NCI-H82 (cell line): Measurements from ENCODE around the gene TRIO.
"Not testable (repeated sequence)": the region's sequence is repeated elsewhere in the genome, so short reads cannot be mapped to it uniquely, and the experiment has no call there.

Source experiments
- DNase-seq: peaks from one replicate; lab custom pipeline; 2025; lab: John Stamatoyannopoulos, UW

The TRIO gene

DNA sequence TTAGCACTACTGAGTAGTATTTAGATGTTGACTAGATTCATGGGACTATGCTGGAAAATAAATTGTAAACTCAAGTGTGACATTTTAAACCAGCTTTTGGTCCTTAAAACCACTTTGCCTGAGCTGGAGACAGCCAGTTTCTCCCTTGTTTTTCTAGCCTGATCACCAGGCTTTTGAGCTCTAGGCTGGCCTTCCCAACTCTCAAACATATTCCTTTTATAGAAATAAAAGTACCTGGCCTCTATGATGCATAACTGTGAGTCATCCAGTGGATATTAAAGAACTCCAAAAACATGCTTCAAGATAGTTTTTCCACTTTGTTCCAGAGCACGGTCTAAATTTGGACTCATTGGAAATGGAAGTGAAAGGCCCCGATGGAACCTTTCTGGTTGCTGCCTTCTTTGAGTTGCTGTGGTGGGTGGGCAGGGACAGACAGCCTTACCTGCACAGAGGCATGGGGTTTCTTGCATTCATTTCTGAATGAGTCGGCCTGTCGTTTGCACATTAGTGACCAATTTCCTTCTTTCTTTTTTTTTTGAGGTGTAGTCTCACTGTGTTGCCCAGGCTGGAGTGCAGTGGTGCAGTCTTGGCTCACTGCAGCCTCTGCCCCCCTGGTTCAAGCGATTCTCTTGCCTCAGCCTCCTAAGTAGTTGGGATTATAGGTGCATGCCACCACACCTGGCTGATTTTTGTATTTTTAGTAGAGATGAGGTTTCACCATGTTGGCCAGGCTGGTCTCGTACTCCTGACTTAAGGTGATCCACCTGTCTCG is 43.1 kb downstream of the TRIO start:
- DNase-seq, result no peak

DNA sequence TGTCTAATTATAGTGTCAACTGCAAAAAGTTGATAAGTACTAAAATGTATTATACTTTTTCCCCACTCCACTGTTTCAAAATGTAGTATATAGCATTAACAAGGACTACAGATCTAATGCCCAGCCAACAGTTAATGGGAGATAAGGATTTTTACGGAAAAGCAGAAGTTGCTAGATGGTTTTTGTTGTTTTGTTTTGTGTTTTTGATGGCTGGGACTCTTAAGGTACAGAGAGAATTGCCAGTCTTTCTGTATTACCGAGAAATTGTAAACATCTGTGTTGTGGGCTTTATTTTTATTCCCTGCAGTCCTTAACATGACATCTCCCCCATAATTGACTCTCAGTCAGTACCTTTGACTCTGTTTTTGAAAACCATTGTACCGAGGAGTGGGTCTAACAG is 44.0 kb downstream of the TRIO start:
- DNase-seq, result no peak

DNA sequence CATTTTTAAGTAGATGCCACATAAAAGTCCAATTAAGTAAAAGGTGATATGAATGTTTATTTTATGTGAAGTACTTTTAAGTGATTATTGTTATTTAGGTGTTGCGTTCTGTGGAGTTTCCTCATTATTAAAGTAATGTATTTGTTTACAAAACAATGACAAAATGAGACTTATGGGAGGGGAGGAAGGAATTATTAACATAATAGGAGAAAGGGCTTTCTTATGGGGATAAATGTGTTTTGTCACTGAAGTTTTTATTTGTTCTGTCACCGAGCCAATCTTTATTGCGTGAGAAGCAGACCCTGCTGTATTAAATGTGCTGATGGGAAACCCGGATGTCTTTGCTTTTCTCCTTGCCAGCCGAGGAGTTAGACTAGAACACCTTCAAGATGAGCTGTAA is 44.5 kb downstream of the TRIO start:
- DNase-seq, result no peak

DNA sequence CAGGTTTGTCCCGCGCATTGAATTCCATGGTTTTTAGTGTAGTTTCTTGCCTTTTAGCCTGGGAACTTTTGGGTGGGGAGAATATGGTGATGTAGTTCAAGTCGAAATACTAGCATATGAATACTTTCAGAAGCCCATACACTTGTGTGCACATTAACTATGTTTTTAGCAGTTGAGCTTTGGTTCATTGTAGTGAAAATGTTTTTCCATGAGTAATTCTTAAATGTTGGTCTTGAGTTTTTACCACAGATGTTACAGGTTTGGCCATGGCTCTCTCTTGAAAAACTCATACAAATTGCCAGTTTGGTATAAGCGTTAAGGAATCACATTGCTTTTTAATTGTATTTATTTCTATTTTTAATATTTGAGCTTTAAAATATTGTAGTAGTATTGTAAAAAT is 45.6 kb downstream of the TRIO start:
- no peak for DNase-seq

DNA sequence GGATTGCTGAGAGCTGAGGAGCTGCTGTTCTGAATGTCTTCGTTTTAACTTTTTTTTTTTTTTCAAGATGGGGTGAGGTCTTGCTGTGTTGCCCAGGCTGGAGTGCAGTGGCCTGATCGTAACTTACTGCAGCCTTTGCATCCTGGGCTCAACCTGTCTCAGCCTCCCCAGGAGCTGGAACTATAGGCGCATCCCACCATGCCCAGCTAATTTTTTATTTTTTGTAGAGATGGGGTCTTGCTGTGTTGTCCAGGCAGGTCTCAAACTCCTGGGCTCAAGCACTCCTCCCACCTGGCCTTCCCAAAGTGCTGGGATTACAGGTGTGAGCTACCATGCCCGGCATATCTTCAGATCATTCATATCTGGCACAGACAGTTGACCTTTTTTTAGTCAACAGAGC is 46.5 kb downstream of the TRIO start:
- no peak for DNase-seq

DNA sequence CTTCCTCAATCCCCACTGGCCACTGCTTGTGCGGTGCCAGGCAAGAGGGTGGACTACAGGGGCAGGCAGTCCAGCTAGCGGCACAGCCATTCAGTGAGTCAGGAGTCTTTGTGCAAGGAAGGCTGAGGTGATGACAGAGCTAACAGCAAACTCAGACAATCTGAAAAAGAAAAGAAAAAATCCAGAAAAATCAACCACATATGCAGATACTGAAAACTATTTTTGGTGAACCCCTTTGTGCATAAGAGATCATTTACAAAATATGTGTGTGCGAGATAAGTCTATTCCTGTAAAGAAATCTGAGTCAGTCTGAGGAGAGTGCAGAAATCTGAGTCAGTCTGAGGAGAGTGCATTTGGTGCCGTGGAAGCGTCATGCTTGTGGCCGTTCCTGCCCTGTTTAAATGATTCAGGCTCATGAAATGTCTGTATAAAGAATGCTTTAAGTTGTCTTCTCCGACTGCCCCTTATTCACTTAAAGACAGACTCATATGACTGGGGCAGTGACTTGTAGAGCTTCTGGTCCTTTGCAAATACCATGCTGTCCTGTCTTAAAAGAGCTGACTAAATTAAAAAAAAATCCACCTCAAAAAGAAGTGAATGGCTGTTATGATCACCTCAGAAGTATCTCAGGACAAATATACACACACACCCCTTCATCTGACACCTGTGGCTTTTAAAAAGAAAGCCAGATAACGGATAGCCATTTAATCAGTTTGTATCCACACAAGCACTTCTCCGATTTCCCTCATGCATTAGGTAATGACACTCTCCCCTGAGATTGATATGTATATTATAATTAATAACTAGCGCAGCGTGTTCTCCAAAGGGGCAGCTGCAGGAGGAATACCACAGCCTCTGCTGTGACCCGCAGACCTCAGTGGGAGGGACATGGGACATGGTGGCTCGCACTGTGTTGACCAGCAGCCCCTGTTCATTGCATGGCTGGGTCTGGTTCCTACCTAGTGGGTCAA is 47.3 kb downstream of the TRIO start:
- no peak for DNase-seq

DNA sequence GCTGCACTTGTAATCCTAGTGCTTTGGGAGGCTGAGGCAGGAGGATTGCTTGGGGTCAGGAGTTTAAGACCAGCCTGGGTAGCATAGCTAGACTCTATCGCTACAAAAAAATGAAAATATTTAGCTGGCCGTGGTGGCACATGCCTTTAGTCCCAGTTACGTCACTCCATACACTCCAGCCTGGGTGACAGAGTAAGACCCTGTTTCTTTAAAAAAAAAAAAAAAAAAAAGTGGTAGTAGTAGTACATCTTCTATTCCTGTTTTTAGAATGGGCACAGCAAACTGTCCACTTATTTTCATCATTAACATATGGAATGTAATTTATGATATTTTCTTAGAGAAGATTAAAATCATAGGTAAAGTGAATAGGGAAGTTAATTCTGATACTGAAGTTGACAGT is 48.2 kb downstream of the TRIO start:
- DNase-seq, result no peak

DNA sequence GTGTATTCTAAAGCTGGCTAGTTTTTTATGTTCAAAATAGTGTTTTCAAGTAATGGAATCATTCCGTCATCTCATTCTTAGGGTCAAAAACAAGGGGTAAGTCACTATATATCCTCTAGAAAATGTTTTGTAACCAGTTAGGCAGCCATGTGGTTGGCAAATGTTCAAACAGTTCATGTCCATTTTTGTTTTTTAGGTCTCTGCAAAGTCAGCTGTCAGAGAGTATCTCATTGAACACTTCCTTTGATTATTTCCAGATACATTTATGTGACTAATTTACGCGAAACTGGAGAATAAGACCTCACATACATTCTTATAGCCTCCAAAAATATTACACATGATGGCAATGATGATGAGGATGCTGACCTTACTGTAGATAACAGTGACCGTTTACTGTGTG is 50.4 kb downstream of the TRIO start:
- no peak for DNase-seq

DNA sequence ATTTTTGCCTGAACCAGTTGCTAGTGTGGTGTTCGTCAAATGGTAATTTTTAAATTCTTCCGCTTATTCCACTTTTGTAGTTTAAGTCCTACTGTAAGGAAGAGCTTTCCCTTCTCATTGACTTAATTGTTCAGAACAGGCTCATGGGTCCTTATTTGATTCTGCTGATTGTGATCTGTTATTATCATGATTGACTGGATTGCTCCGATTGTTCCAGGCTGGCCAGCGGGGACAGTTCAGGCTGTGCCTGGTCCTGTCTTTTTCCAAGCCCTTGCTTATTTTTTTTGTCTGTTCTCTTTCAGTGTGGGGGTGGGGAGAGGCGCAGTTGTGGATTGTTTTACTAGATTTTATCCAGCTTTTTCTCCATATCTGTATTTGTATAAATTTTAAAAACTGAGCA is 52.4 kb downstream of the TRIO start:
- no peak for DNase-seq

DNA sequence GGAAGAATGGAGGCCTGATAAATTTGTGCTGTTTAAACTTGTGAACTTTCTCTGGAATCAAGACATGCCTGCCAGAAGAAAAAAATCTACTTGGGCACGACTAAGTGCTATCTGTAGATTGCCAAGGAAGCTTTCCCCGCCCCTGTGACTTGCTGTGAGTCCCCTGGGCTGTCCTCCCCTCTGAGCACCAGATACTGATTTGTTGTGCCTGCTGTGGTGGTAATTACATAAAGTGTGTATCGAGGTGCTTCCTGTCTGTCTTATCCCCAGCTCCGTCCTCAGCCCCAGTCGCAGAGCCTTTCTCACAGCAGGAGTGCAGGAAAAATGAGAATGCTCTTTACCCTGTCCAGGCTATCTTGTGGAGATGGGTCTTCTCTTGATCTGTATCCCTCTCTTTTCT is 53.9 kb downstream of the TRIO start:
- peak; percentile 6 for DNase-seq

DNA sequence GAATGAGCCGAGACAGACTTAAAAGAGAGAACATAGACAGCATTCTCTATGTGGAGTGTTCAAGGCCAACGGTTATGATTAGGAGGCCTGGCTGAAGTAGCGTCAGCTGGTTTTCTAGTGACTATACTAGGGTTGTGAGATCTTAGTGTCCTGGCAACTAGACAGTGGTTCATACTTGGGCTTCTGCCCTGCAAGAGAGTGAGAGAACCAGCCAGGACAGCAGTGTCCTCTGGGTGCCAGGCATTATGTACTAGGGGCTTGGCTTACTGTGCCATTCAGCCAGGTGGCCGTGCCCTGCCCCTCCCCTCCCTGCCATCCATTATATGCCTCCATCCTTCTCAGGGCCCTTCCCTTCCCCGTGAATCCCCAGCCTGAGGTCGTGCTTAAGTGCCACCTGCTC is 56.8 kb downstream of the TRIO start:
- peak; percentile 11 for DNase-seq

DNA sequence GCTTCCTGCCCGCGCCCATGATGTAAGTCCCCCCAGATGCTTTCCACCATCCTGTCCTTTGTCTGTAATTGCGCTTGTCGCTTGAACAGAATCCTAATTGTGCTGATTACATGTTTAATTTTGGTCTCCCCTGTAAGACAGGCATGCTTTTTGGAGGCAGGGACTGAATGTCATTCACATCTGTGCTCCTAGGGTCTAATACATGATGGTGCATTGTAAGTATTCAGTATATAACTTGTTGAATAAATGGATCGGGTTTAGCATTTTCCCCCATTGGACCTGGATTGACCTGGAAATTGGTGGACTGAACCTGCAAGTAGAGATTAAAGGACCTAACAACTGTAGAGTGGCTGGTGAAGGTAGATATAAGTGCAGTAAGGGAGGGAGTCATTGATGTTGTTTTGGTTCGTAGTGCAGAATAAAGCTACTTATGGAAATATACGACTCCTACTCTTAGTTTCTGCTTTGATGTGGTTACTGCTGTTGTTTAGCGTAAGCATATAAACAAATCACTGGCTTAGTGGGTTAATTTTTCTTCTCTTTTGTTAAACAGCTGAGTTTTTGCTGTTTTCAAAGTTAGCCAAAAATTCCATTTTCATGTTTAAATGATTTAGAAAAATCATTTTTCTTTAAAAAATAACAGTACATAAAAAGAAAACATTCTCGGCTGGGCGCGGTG is 57.3 kb downstream of the TRIO start:
- DNase-seq, result no peak

DNA sequence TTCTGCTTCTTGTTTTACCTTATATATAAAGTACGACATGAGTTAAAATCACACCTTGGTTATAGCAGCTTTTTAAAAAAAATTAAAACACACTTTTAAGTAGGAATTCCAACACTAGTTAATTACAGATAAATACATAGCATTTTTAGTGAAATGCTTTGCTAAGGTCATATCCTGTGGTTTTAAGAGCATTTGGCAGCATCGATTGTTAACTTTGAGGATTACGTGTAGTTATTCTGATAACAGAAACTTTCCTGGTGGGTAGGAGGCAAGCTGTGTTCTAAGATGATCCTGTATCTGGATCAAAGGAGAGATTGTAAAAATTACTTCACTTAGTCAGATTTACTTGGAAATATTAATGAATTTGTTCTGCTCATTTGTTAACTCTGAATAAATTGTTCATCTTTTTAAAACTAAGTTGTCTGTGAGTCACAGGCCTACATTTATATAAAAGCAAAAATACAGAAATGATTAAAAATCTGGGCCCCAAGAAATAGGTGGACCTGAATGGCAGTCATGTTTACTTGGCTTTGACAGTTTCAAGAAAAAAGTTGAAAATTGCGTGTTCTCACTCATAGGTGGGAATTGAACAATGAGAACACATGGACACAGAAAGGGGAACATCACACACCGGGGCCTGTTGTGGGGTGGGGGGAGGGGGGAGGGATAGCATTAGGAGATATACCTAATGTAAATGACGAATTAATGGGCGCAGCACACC is 58.3 kb downstream of the TRIO start:
- no peak for DNase-seq

DNA sequence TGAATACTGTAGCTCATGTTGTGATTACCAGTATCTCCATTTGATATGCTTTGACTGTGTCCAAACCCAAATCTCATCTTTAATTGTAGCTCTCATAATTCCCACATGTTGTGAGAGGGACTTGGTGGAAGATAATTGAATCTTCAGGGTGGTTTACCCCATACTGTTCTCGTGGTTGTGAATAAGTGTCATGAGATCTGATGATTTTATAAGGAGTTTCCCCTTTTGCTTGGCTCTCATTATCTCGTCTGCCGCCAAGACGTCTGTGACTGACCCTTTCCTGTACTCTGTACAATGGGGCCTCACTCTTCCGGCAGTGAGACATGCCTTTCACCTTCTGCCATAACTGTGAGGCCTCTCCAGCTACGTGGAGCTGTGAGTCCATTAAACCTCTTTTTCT is 59.3 kb downstream of the TRIO start:
- no peak for DNase-seq

DNA sequence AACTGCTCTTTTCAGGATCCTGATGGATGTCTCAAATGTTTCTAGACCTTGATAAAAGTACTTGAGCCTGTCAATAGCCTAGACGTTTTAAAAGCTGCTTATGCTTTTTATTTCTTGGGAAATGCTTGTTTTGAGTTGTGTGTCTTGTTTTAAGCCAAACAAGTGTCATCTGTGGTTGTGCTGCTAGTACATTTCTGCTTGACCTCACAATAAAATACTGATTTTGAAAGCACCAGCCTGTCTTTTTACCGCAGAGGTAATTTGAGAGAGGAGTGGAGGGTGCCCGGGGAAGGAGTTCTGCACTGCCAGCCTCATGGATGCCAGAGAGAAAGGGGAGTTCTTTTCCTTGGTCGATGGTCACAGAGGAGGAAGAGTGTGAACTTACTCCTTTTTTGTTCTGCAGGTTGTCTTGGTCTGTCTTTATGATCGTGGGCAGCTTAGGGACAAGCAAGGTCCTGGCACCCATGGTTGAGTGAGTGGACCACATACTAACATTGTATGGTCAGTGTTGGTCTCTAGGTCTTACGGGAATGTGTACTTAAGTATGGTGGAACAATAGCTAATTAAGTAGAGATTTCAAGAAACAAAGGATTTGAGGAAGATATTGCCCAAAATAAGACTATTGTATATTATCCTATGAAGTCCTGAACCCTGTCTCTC is 61.0 kb downstream of the TRIO start:
- no peak for DNase-seq

DNA sequence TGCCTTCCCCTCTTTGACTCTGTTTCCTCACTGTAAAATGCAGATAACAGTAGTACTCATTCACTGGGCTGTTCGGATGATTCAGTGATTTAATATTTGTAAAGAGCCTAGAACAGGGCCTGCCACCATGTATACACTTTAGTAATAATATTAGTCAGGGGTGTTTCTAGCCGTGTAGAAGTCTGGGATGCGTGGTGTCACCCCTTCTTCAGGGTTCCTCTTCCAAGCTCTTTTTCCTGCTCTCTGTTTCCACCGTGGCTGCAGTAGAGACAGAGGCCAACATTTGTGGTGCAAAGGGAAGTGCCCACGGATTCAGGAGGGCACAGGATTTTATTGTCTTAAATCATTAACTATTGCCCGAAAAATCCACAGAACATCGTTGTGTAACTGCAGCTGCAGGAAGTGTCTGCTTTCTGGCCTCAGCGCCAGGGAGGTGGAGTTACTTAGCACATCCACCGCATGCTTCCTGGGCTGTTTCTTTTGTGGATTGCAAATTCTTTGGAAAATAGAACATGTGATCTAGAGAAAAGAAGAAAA is 61.7 kb downstream of the TRIO start:
- no peak for DNase-seq

DNA sequence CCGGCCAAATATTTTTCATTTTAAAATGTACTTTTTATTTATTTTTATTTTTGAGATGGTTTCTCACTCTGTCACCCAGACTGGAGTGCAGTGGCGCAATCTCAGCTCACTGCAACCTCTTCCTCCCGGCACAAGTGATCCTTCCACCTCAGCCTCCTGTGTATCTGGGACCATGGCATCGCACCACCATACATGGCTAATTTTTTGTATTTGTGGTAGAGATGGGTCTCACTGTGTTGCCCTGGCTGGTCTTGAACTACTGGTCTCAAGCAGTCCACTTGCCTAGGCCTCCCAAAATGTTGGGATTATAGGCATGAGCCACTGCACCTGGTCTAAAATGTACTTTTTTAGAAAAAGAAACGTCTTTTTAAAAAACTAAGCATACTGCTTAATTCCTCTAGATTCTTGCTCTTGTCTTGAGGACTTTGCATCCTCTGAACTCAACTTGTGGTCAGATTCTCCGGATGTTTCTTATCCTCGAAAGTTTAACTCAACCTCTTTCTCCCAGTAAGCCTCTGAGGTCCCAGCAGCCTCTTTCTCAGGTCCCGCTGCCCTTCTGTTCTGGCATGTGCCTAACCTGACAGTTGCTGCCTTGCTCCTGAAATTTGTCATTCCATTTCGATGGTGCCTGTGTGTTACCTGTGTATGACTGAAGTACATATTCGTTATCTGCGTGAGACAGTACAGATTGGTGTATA is 63.0 kb downstream of the TRIO start:
- DNase-seq, result no peak

DNA sequence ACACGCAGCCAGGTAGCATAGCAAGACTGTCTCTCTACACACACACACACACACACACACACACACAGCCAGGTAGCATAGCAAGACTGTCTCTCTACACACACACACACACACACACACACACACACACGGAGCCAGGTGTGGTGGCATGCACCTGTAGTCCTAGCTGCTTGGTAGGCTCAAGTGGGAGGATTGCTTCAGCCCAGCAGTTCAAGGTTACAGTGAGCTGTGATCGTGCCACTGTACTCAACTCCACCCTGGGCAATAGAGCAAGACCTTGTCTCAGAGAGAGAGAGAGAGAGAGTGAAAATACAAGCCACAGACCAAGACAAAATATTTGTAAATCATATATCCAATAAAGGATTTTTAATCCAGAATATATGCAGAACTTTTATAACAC is 64.3 kb downstream of the TRIO start:
- DNase-seq, result not testable (repeated sequence)

DNA sequence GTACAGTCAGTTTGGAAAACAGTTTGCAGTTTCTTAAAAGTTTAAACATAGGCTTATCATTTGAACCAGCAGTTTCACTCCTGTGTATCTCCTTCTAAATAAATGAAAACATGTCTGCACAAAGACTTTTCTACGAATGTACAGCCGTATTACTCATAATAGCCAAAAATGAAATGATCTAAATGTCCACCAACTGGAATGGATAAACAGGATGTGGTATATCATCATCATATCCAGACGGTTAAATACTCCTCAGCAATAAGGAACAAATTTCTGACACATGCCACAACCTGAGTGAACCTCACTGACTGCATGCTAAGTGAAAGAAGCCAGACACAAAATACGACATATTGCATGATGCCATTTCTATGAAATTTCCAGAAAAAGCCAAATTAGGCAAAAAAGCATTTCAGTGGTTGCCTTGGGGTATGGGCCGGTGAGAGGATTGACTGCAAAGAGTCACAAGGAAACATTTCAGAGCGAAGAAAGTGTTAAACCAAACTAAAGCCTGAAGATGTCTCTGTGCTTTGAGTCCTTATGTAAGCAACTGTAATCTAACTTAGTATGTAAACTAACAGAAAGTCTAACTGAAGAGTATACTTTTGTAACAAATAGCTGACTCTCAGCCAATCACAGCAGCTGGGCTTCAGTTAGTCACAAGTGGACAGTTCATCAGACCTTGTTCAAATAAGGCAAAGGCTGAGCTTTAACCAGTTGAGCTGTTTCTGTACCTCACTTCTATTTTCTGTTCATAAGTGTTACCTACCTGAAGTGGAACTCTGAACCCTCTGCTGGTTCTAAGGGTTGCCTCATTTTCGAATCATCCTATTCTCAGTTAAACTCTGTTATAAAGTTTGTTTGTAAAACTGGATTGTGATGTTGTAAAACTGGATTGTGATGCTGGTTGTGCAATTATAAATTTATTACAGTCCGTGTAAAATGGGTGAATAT is 65.2 kb downstream of the TRIO start:
- DNase-seq, result no peak
